ENCODE data around the gene SOX3.

Gene SOX3

DNA sequence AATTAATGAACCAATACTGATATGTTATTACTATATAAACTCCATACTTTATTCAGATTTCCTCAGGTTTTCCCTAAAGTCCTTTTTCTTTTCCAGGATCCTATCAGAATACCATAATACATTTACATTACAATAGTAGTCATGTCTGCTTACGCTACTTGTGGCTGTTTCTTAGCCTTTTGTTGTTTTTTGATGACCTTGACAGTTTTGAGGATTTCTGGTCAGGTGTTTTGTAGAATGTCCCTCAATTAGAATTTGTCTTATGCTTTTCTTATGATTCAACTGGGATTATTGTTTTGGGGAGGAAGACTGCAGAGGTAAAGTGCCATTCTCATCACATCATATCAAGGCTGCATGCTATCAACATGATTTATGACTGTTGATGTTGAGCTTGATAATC lies 9.1 kb downstream of the SOX3 start:
- CTCF ChIA-PET = no interaction called here
- TF ChIP-seq ARNT (IDR thresholded peaks at IDR 0.05) = no peak
- TF ChIP-seq, protein P1, sequence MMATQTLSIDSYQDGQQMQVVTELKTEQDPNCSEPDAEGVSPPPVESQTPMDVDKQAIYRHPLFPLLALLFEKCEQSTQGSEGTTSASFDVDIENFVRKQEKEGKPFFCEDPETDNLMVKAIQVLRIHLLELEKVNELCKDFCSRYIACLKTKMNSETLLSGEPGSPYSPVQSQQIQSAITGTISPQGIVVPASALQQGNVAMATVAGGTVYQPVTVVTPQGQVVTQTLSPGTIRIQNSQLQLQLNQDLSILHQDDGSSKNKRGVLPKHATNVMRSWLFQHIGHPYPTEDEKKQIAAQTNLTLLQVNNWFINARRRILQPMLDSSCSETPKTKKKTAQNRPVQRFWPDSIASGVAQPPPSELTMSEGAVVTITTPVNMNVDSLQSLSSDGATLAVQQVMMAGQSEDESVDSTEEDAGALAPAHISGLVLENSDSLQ (IDR thresholded peaks at IDR 0.05) = peak; percentile 54
- POLR2A ChIA-PET = no interaction called here
- no peak for DNase-seq (ENCODE audit: extremely low spot score)

DNA sequence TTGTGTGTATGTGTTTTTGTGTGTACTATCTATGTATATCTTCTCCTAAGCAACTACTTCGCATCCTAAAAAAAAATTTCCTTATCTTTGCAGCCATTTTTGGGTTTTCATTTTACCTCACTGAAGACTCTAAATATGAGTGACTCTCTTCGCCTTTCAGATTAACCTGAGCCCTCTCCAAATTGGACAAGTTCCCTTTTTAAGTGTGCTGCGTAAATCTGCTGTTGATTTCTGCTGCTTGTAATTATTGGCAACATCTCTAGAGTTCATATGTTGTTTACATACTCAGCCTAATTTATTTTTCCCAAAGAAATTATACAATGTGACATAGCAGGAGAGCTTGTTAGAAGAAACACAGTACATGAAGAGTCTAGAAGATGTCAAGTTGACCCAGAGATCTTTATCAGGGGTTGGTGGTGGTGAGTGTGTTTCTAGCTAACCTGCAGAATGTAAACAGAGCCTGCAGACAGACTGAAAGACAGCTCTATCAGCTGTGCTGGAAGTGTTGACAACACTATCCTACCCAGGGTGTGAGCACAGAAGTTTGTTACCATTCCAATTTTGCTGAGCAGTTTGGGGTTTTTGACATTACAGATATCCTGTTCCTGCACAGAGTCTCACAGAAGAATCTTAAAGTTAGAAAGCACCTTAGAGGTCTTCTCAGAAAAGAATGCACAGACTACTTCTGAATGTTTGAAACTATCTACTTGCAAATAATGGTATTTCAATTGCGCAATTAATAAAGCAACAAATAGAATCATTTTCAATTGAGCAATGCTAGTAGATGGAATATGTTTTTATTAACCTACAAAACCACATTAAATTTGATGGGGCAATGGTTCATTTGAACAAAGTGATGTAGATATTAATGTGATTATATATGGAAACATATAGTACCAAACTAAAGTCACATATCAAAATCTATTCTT lies 12.5 kb downstream of the SOX3 start:
- POLR2A ChIA-PET = no interaction called here

DNA sequence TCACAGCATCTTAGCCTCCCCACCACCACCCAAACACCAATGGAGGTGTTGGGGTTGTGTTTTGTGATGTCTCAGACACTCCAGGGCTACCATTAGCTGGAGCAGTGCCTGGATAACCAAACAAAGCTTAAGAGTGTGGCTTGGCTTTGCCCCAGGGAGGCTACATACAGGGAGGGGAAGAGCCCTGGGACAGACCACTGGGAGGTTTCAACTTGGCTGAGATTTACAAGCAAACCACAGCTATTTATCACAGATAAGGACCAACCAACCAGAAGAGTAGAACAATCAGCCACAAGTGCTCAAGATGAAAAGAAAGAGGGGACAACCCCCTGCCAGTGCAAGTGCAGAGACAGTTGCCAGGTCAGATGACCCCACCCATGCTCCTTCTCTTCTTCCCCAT lies 24.1 kb downstream of the SOX3 start:
- no peak for TF ChIP-seq CTBP1 (IDR thresholded peaks at IDR 0.05; ENCODE audit: borderline replicate concordance)
- no peak for TF ChIP-seq ZNF384 (IDR thresholded peaks at IDR 0.05)
- no peak for TF ChIP-seq FOXM1 (IDR thresholded peaks at IDR 0.05; ENCODE audit: borderline replicate concordance)
- TF ChIP-seq BHLHE40 (IDR thresholded peaks at IDR 0.05; ENCODE audit: borderline replicate concordance) = no peak
- no peak for TF ChIP-seq SUZ12 (IDR thresholded peaks at IDR 0.05)
- TF ChIP-seq L3MBTL2 (conservative IDR thresholded peaks at IDR 0.05) = no peak
- TF ChIP-seq ELF4 (IDR thresholded peaks at IDR 0.05) = no peak
- no peak for TF ChIP-seq FOXA1 (IDR thresholded peaks at IDR 0.05)
- no peak for TF ChIP-seq ARNT (IDR thresholded peaks at IDR 0.05)
- no peak for TF ChIP-seq FOXK2 (IDR thresholded peaks at IDR 0.05)
- no peak for TF ChIP-seq SP1 (IDR thresholded peaks at IDR 0.05)
- TF ChIP-seq HDGF (IDR thresholded peaks at IDR 0.05; ENCODE audit: borderline replicate concordance) = no peak
- TF ChIP-seq TARDBP (IDR thresholded peaks at IDR 0.05) = no peak
- no peak for TF ChIP-seq LEF1 (IDR thresholded peaks at IDR 0.05; ENCODE audit: borderline replicate concordance)
- TF ChIP-seq NFRKB (IDR thresholded peaks at IDR 0.05) = no peak
- ChIA-PET CTCF (no interaction called here), POLR2A (no interaction called here)
- DNase-seq (ENCODE audit: extremely low spot score) = no peak

More for the DNA sequence above, 12.5 kb downstream of the SOX3 start:
- TF ChIP-seq SP1 (IDR thresholded peaks at IDR 0.05) (no peak), ARNT (IDR thresholded peaks at IDR 0.05) (no peak), CTBP1 (IDR thresholded peaks at IDR 0.05; ENCODE audit: borderline replicate concordance) (no peak), ELF4 (IDR thresholded peaks at IDR 0.05) (no peak), TARDBP (IDR thresholded peaks at IDR 0.05) (no peak), HDGF (IDR thresholded peaks at IDR 0.05; ENCODE audit: borderline replicate concordance) (no peak), SUZ12 (IDR thresholded peaks at IDR 0.05) (no peak), FOXA1 (IDR thresholded peaks at IDR 0.05) (no peak), L3MBTL2 (conservative IDR thresholded peaks at IDR 0.05) (no peak), FOXK2 (IDR thresholded peaks at IDR 0.05) (no peak), LEF1 (IDR thresholded peaks at IDR 0.05; ENCODE audit: borderline replicate concordance) (no peak), FOXM1 (IDR thresholded peaks at IDR 0.05; ENCODE audit: borderline replicate concordance) (no peak)
- TF ChIP-seq, protein P1 (IDR thresholded peaks at IDR 0.05) = no peak
- no peak for DNase-seq (ENCODE audit: extremely low spot score)
- CTCF ChIA-PET = no interaction called here

DNA sequence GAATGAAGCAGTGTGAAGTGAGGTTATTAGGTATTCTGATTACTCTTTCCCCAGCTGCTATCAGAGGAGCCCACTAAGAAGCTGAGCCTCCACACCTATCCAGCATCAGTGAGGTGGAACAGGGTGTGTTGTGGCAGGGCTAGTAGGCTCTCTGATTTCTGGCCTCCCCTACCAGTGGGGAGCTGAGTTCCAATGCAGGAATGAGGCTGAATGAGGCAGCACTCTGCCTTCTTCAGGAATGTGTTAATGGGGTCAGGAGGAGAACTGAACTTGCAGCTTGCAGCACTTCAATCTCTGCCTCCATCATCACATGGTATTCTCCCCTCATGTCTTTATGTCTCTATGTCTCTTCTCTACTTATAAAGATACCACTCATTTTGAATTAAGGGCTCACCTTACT lies 26.9 kb downstream of the SOX3 start:
- DNase-seq (ENCODE audit: extremely low spot score) = no peak
- ChIA-PET CTCF (no interaction called here), POLR2A (no interaction called here)
- no peak for TF ChIP-seq BHLHE40 (IDR thresholded peaks at IDR 0.05; ENCODE audit: borderline replicate concordance)
- TF ChIP-seq HDGF (IDR thresholded peaks at IDR 0.05; ENCODE audit: borderline replicate concordance) = no peak
- TF ChIP-seq ELF4 (IDR thresholded peaks at IDR 0.05) = no peak
- no peak for TF ChIP-seq FOXM1 (IDR thresholded peaks at IDR 0.05; ENCODE audit: borderline replicate concordance)
- TF ChIP-seq, protein P1 (IDR thresholded peaks at IDR 0.05) = no peak

DNA sequence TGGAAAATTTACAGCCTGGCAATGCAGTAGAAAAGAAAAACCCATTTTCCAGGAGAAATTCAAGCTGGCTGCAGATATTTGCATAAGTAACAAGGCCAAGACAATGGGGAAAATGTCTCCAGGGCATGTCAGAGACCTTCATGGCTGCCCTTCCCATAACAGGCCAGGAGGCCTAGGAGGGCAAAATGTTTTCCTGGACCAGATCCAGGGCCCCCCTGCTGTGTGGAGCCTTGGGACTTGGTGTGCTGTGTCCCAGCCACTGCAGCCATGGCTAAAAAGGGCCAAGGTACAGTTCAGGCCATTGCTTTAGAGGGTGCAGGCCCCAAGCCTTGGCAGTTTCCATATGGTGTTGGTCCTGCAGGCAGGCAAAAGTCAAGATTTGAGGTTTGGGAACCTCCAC lies 29.8 kb downstream of the SOX3 start:
- POLR2A ChIA-PET = no interaction called here
- CTCF ChIA-PET = no interaction called here
- TF ChIP-seq ARNT (IDR thresholded peaks at IDR 0.05) (no peak), HDGF (IDR thresholded peaks at IDR 0.05; ENCODE audit: borderline replicate concordance) (no peak), LEF1 (IDR thresholded peaks at IDR 0.05; ENCODE audit: borderline replicate concordance) (no peak), FOXM1 (IDR thresholded peaks at IDR 0.05; ENCODE audit: borderline replicate concordance) (no peak), ELF4 (IDR thresholded peaks at IDR 0.05) (no peak), CTBP1 (IDR thresholded peaks at IDR 0.05; ENCODE audit: borderline replicate concordance) (no peak), SP1 (IDR thresholded peaks at IDR 0.05) (no peak), L3MBTL2 (conservative IDR thresholded peaks at IDR 0.05) (no peak), FOXK2 (IDR thresholded peaks at IDR 0.05) (no peak), FOXA1 (IDR thresholded peaks at IDR 0.05) (no peak), BHLHE40 (IDR thresholded peaks at IDR 0.05; ENCODE audit: borderline replicate concordance) (no peak), NFRKB (IDR thresholded peaks at IDR 0.05) (no peak), TARDBP (IDR thresholded peaks at IDR 0.05) (no peak), ZNF384 (IDR thresholded peaks at IDR 0.05) (no peak), SUZ12 (IDR thresholded peaks at IDR 0.05) (no peak)
- TF ChIP-seq, protein P1 (IDR thresholded peaks at IDR 0.05) = no peak

DNA sequence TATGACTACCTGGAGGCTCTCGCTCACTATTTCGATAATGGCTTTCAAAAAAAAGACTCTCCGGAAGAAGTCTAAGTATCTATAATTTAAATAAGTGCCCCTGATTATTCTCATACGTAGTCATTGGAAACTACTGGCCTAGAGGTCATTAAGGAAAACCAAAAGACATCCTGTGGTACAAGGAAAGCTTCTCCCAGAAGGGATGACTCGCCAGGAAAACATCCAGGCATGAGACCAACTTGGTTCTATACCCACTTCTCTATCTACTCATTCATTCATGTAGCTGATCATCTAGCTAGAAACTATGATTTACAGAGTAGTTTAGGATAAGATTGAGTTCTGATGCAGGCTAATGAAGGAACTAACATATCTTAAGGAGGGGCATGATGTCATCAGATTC lies 37.7 kb downstream of the SOX3 start:
- ChIA-PET POLR2A (no interaction called here), CTCF (no interaction called here)
- TF ChIP-seq TARDBP (IDR thresholded peaks at IDR 0.05) = no peak
- TF ChIP-seq ARNT (IDR thresholded peaks at IDR 0.05) = no peak
- no peak for TF ChIP-seq CTBP1 (IDR thresholded peaks at IDR 0.05; ENCODE audit: borderline replicate concordance)
- no peak for TF ChIP-seq L3MBTL2 (conservative IDR thresholded peaks at IDR 0.05)
- no peak for TF ChIP-seq SUZ12 (IDR thresholded peaks at IDR 0.05)
- TF ChIP-seq FOXM1 (IDR thresholded peaks at IDR 0.05; ENCODE audit: borderline replicate concordance) = no peak
- TF ChIP-seq, protein P1 (IDR thresholded peaks at IDR 0.05) = no peak
- TF ChIP-seq FOXA1 (IDR thresholded peaks at IDR 0.05) = no peak
- TF ChIP-seq HDGF (IDR thresholded peaks at IDR 0.05; ENCODE audit: borderline replicate concordance) = no peak
- TF ChIP-seq ELF4 (IDR thresholded peaks at IDR 0.05) = no peak
- TF ChIP-seq BHLHE40 (IDR thresholded peaks at IDR 0.05; ENCODE audit: borderline replicate concordance) = no peak
- no peak for TF ChIP-seq ZNF384 (IDR thresholded peaks at IDR 0.05)
- TF ChIP-seq SP1 (IDR thresholded peaks at IDR 0.05) = no peak
- no peak for TF ChIP-seq FOXK2 (IDR thresholded peaks at IDR 0.05)
- no peak for TF ChIP-seq LEF1 (IDR thresholded peaks at IDR 0.05; ENCODE audit: borderline replicate concordance)
- TF ChIP-seq NFRKB (IDR thresholded peaks at IDR 0.05) = no peak
- no peak for DNase-seq (ENCODE audit: extremely low spot score)

More for the DNA sequence above, 29.8 kb downstream of the SOX3 start:
- no peak for DNase-seq (ENCODE audit: extremely low spot score)
